HepG2 (cell line): Measurements from ENCODE around the gene TWNK. TPM values are rescaled to one million over a fixed set of nuclear protein-coding genes. Genes with fewer than 3 reads are reported as not detected.

Experiments used
- KDM1A ChIP-seq: IDR thresholded peaks from 2 replicates; pipeline ENCODE4 v1.6.1; 2016; ENCODE audit warnings: missing compliant biosample characterization
- KDM6A ChIP-seq: IDR thresholded peaks from 2 replicates; pipeline ENCODE4 v1.6.1; 2016; ENCODE audit warnings: low read depth
- KLF16 ChIP-seq, 2 experiments: sonication (generic) in 1 of 2; formaldehyde crosslinking in 1 of 2; IDR thresholded peaks; 2 replicates each; pipeline versions ENCODE4 v1.6.1 to v1.8.0; 2016 to 2023; ENCODE audit warnings: missing genetic modification reagents in 2 of 2, missing compliant biosample characterization in 1 of 2
- RFXAP ChIP-seq: sonication (generic); formaldehyde crosslinking; IDR thresholded peaks from 2 replicates; pipeline ENCODE4 v1.4.0; 2020; ENCODE audit warnings: missing genetic modification reagents, borderline replicate concordance
- TOPORS ChIP-seq: sonication (generic); formaldehyde crosslinking; IDR thresholded peaks from 2 replicates; pipeline ENCODE4 v1.8.0; 2023; ENCODE audit warnings: mild to moderate bottlenecking, missing genetic modification reagents
- ZNF547 ChIP-seq: sonication (generic); formaldehyde crosslinking; IDR thresholded peaks from 2 replicates; pipeline ENCODE4 v1.5.1; 2020; ENCODE audit warnings: mild to moderate bottlenecking, missing genetic modification reagents
- polyA plus RNA-seq, 8 experiments: library from polyadenylated mRNA; depleted of rRNA in 3 of 8; stranded (reverse) in 7 of 8; unstranded in 1 of 8; fragments of >200 nt; fragmentation: Illumina TruSeq in 4 of 8; extraction: Trizol in 4 of 8; gene quantifications; 2 replicates each; pipeline versions ENCODE4 v1.2.1 to v1.2.3, GENCODE V29; 2011 to 2016; ENCODE audit warnings: low read depth in 4 of 8, missing spikeins in 1 of 8, mixed read lengths in 1 of 8; ENCODE audit not compliant: insufficient read depth in 1 of 8
- total RNA-seq, 5 experiments: library from RNA; depleted of rRNA; stranded (reverse); fragments of >200 nt; fragmentation: Illumina TruSeq; extraction: Trizol; gene quantifications; 2 replicates each; pipeline ENCODE4 v1.2.3, GENCODE V29; 2016; ENCODE audit warnings: low read depth in 1 of 5
- TF ChIP-seq, protein P1 (sequence below): sonication (generic); formaldehyde crosslinking; conservative IDR thresholded peaks from 2 replicates; pipeline ENCODE4 v1.4.0; 2020; ENCODE audit warnings: mild to moderate bottlenecking, missing genetic modification reagents, moderate library complexity
- TF ChIP-seq, protein P2 (sequence below): sonication (generic); formaldehyde crosslinking; IDR thresholded peaks from 2 replicates; pipeline ENCODE4 v1.5.0; 2020; ENCODE audit warnings: mild to moderate bottlenecking, missing genetic modification reagents
- TF ChIP-seq, protein P3 (sequence below): sonication (generic); formaldehyde crosslinking; conservative IDR thresholded peaks from 2 replicates; pipeline ENCODE4 v1.4.0; 2020; ENCODE audit warnings: missing genetic modification reagents
- TF ChIP-seq, protein P4 (sequence below): sonication (generic); formaldehyde crosslinking; IDR thresholded peaks from 2 replicates; pipeline ENCODE4 v1.4.0; 2020; ENCODE audit warnings: mild to moderate bottlenecking, missing genetic modification reagents
- TF ChIP-seq, protein P5 (sequence below), 2 experiments: IDR thresholded peaks; 2 replicates each; pipeline ENCODE4 v1.6.1; 2011 to 2012; ENCODE audit warnings: low read length in 2 of 2, borderline replicate concordance in 1 of 2, low read depth in 1 of 2, mild to moderate bottlenecking in 1 of 2, moderate library complexity in 1 of 2

TWNK gene
- total and polyA plus RNA-seq, 2 of the 13 experiments (the other 11 are each of a cell fraction or from before 2014, with no cell fraction given): 10.7 to 16.5 TPM

DNA sequence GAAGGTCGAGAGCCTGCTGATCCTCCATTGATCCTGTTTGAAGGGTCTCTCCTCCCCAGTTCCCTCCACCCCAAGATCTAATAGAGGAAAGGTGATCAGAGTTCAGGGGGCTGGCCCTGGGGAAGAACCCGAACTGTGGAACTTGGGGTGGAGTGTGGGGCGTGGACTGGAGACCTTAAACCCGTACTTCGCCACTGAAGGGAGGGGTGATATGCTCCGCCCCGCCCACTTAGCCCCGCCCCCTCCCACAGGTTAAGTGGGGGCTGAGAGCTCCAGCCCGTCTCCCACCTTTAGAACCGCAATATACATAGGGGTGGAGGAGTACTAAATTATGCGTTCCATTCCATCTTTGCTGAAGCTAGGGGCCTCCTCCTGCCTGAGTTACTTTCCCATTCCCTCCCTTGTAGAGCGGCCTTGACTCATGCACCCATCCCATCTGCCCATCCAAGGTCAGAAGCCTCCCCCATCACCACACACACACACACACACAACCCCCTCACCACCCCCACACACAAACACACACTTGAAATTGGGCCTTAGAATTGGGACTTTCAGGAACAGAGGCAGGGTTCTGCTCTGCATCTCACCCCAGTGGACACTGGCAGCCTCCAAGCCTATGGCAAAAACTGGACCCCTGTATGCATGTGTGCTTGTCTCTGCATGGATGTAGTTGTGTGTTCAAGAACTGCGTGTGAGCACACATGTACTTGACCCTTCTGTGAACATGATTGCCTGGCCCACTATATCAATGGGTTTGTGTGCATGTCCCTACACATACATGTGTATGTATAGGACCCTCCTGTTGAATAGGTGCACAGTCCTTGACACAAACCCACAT lies 17.0 kb upstream of the TWNK start (continued):
- TF ChIP-seq TOPORS (CRISPR knock-in tag) (no peak), KDM6A (CRISPR knock-in tag) (no peak), RFXAP (CRISPR knock-in tag) (no peak), KLF16 (CRISPR knock-in tag; IDR thresholded peaks at IDR 0.05) (peak in 1 of 2 experiments; percentile 37; a peak in 1 of 4 replicates), ZNF547 (no peak), KDM1A (no peak)
- TF ChIP-seq, protein P1, sequence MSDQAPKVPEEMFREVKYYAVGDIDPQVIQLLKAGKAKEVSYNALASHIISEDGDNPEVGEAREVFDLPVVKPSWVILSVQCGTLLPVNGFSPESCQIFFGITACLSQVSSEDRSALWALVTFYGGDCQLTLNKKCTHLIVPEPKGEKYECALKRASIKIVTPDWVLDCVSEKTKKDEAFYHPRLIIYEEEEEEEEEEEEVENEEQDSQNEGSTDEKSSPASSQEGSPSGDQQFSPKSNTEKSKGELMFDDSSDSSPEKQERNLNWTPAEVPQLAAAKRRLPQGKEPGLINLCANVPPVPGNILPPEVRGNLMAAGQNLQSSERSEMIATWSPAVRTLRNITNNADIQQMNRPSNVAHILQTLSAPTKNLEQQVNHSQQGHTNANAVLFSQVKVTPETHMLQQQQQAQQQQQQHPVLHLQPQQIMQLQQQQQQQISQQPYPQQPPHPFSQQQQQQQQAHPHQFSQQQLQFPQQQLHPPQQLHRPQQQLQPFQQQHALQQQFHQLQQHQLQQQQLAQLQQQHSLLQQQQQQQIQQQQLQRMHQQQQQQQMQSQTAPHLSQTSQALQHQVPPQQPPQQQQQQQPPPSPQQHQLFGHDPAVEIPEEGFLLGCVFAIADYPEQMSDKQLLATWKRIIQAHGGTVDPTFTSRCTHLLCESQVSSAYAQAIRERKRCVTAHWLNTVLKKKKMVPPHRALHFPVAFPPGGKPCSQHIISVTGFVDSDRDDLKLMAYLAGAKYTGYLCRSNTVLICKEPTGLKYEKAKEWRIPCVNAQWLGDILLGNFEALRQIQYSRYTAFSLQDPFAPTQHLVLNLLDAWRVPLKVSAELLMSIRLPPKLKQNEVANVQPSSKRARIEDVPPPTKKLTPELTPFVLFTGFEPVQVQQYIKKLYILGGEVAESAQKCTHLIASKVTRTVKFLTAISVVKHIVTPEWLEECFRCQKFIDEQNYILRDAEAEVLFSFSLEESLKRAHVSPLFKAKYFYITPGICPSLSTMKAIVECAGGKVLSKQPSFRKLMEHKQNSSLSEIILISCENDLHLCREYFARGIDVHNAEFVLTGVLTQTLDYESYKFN (CRISPR knock-in tag): no peak; the same call in none of the 2 replicates
- TF ChIP-seq, protein P2, sequence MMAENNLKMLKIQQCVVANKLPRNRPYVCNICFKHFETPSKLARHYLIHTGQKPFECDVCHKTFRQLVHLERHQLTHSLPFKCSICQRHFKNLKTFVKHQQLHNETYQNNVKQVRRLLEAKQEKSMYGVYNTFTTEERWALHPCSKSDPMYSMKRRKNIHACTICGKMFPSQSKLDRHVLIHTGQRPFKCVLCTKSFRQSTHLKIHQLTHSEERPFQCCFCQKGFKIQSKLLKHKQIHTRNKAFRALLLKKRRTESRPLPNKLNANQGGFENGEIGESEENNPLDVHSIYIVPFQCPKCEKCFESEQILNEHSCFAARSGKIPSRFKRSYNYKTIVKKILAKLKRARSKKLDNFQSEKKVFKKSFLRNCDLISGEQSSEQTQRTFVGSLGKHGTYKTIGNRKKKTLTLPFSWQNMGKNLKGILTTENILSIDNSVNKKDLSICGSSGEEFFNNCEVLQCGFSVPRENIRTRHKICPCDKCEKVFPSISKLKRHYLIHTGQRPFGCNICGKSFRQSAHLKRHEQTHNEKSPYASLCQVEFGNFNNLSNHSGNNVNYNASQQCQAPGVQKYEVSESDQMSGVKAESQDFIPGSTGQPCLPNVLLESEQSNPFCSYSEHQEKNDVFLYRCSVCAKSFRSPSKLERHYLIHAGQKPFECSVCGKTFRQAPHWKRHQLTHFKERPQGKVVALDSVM: no peak
- TF ChIP-seq, protein P3, sequence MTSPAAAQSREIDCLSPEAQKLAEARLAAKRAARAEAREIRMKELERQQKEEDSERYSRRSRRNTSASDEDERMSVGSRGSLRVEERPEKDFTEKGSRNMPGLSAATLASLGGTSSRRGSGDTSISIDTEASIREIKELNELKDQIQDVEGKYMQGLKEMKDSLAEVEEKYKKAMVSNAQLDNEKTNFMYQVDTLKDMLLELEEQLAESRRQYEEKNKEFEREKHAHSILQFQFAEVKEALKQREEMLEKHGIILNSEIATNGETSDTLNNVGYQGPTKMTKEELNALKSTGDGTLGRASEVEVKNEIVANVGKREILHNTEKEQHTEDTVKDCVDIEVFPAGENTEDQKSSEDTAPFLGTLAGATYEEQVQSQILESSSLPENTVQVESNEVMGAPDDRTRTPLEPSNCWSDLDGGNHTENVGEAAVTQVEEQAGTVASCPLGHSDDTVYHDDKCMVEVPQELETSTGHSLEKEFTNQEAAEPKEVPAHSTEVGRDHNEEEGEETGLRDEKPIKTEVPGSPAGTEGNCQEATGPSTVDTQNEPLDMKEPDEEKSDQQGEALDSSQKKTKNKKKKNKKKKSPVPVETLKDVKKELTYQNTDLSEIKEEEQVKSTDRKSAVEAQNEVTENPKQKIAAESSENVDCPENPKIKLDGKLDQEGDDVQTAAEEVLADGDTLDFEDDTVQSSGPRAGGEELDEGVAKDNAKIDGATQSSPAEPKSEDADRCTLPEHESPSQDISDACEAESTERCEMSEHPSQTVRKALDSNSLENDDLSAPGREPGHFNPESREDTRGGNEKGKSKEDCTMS (CRISPR knock-in tag): no peak
- TF ChIP-seq, protein P4, sequence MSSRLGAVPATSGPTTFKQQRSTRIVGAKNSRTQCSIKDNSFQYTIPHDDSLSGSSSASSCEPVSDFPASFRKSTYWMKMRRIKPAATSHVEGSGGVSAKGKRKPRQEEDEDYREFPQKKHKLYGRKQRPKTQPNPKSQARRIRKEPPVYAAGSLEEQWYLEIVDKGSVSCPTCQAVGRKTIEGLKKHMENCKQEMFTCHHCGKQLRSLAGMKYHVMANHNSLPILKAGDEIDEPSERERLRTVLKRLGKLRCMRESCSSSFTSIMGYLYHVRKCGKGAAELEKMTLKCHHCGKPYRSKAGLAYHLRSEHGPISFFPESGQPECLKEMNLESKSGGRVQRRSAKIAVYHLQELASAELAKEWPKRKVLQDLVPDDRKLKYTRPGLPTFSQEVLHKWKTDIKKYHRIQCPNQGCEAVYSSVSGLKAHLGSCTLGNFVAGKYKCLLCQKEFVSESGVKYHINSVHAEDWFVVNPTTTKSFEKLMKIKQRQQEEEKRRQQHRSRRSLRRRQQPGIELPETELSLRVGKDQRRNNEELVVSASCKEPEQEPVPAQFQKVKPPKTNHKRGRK (CRISPR knock-in tag): no peak
- TF ChIP-seq, protein P5, sequence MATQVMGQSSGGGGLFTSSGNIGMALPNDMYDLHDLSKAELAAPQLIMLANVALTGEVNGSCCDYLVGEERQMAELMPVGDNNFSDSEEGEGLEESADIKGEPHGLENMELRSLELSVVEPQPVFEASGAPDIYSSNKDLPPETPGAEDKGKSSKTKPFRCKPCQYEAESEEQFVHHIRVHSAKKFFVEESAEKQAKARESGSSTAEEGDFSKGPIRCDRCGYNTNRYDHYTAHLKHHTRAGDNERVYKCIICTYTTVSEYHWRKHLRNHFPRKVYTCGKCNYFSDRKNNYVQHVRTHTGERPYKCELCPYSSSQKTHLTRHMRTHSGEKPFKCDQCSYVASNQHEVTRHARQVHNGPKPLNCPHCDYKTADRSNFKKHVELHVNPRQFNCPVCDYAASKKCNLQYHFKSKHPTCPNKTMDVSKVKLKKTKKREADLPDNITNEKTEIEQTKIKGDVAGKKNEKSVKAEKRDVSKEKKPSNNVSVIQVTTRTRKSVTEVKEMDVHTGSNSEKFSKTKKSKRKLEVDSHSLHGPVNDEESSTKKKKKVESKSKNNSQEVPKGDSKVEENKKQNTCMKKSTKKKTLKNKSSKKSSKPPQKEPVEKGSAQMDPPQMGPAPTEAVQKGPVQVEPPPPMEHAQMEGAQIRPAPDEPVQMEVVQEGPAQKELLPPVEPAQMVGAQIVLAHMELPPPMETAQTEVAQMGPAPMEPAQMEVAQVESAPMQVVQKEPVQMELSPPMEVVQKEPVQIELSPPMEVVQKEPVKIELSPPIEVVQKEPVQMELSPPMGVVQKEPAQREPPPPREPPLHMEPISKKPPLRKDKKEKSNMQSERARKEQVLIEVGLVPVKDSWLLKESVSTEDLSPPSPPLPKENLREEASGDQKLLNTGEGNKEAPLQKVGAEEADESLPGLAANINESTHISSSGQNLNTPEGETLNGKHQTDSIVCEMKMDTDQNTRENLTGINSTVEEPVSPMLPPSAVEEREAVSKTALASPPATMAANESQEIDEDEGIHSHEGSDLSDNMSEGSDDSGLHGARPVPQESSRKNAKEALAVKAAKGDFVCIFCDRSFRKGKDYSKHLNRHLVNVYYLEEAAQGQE (IDR thresholded peaks at IDR 0.05; ENCODE audit: borderline replicate concordance in 1 of 2, low read depth in 1 of 2, low read length in 2 of 2): no peak
